IPS-NIHi7 (cell line): ENCODE data around the gene LAIR1.
A peak's percentile ranks its signal among the peaks of the same experiment; 100 is the strongest.

Experiments
- DNase-seq: peaks from one replicate; pipeline ENCODE4 v3.0.0; 2012; ENCODE audit warnings: mixed read lengths; ENCODE audit errors: extremely low spot score

The LAIR1 gene

DNA sequence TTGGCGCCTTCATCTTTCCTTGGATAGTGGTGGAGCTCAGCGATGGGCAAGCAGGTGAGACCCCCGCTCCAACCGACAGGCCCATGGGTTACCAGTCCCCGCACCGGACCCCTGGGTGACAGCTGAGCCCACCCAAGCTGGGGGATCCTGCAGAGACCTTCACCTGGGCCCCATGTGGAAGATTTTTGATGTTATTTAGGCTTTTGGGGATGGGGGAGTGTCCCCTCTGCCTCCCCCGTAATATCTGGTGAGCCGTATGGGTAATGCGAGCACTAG lies 46.8 kb downstream of the LAIR1 start:
- DNase-seq, result no peak

DNA sequence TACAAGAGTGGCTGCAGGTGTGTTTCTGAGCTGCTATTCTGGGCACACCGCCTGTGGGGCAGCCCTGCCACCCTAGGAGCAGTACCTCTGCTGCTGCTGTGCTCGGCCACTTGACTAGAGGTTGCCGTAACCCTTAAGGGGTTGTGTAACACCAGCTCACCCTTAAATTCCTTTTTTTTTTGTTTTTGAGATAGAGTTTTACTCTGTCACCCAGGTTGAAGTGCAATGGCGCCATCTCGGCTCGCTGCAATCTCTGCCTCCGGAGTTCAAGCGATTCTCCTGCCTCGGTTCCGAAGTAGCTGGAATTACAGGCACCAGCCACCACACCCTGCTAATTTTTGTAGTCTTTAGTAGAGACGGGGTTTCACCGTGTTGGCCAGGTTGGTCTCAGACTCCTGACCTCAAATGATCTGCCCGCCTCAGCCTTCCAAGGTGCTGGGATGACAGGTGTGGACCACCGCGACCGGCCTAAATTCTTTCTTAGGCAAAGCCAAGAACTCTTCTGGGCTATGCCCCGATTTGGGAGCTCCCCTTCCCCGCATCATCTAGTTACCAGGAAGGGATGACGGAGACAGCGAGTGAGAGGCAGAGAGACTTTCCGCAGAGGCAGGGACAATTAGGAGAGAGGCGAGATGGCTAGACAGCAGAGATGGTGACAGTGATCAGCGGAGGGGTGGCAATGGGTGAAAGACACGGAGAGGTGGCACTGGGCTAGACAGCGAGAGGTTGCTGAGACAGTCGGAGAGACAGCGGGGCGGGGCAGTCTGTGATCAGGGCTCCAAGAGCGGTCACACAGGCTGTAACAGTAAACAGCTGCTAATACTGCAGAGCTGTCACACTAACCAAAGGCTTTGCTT lies 47.4 kb downstream of the LAIR1 start:
- no peak for DNase-seq

DNA sequence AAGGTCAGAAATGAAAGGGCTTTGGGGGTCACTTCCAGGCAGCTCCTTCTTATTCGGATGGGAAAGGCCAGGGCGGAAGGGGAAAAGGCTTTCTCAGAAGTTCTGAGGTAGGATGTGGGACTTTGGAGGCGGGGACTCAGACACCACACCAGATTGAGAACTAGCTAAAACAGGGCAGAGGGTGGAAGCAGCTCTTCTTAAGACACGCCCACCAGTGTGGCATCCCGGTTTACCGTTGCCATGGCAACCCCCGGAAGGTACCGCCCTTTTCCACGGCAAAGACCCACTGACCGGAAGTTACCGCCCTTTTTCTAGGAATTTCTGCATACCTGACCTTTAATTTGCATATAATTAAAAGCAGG lies 48.0 kb downstream of the LAIR1 start:
- peak; percentile 65 for DNase-seq

DNA sequence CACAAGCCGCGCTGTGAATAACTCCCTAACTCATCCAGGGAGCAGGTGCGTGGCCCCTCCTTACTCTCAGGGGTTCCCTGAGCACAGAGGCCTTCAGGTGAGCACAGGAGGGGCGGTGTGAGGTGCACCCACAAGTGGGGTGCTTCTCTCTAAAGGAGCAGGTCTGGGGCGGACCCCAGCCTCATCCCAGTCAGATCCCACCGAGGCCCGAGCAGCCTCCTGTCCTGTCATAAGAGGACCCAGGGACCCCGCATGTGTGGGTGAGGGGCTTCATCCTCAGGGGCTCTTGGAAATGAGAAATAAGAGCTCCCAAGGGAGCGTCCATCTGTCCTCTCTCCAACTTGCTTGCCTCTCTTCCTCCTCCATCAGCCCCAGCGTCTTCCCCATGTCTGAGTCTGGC lies 48.8 kb downstream of the LAIR1 start:
- no peak for DNase-seq

DNA sequence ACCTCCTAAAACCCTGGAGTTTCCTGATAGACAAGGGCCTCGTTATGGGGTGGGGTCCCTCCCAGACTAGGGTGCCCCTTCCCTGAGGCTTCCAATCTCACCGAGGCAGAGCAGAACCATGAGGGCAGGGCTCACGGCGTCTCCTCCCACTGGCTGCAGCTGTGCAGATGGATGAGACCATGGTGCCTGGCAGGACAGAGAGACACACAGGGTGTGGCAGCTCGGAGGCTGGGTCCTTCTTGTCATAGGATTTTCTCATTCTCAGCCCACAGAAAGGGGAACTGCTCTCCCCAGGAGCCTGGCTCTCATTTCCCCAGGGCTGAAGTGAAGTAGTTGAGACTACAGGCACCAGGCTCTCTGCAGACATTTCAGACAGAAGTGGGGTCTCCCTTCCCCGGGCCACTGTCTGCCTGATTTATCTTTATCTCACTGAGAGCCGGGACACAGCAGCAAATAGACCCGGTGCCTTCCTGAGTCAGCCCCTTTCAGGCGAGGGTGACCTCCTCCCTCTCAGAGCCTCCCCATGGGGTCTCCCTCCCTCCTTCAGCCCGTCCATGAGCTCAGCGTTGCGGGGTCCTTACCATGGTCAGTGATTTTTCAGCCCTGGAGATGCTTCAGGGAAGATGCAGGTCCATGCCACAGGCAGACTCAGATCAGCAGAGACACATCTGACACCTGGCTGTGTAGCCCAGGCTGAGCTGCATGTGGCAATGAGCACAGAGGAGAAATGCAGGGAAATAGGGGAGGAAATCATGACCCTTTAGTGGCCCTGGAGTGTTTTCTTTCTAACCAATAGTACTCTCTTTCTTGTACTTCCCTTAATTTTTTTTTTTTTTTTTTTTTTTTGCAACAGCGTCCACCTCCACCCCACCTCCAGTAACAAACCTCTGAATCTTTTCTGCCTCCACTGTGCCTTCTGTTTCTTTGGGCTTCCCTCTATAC lies 52.0 kb downstream of the LAIR1 start, which contains the start of gene LILRA5:
LILRA5 (minus strand) TSS at position 731 of the 942 bp plus-strand sequence; CDS start at position 584, 147 bp downstream.
- no peak for DNase-seq

DNA sequence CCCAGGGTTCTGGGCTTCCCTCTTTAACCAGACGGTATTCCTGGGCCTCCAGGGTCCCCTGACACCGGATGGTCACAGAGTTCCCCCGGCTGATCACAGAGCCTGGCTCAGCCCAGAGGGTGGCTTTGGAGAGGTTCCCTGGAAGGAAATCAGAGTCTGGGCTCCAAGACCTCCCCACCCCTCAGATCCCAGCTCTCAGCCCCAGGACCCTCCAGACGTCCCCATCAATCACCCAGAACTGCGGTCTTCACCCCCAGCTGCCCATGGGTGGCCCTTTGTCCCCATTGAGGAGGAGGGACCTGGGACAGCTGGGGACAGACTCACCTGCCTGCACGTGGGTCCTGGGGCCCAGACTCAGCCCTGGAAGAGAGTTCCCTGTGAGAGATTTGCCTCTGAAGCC lies 52.7 kb downstream of the LAIR1 start:
- DNase-seq, result no peak

DNA sequence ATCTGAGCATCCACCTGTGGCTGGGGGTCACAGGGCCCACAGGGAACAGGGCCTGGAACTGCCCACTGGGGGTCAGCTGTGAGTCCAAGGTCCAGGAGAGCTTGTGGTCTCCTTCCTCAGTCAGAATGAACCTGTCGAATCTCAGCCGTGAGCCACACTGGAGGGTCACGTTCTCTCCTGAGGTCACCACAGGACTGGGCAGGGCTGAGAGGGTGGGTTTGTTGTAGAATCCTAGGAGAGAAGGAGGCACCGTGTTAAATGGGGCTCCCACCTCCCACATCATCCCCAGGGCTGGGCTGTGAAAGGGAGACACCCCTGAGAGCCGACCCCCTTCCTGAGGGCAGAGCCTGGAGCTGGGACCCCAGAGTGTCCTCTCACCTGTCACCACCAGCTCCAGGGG lies 53.2 kb downstream of the LAIR1 start:
- DNase-seq, result no peak

DNA sequence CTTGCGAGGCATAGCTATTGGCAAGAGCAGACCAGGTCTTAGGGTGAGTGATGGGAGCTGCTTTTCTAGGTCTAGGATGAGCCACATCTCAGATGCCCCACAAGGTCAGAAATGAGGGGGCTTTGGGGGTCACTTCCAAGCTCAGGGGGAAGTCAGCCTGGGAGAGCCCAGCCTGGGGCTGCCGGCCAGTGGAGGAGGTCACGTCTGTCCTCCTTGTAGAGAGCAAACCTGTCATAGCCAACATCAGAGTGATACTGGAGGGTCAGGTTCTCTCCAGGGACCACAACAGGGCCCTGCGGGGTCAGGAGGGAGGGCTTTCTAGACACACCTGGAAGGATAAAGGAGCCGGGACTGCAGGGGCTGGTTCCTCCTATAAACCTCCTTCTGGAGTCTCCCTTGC lies 54.2 kb downstream of the LAIR1 start:
- DNase-seq, result no peak

DNA sequence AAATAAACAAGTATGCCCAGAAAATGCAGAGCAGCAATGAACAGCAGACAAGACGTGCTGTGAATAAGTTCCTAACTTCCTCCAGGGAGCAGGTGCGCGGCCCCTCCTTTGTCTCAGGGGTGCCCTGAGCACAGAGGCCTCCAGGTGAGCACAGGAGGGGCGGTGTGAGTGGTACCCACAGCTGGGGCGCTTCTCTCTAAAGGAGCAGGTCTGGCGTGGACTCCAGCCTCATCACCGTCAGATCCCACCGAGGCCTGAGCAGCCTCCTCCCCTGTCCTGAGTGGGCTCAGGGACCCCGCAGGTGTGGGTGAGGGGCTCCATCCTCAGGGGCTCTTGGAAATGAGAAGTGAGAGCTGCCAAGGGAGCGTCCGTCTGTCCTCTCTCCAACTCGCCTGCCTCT lies 54.9 kb downstream of the LAIR1 start:
- DNase-seq, result no peak

DNA sequence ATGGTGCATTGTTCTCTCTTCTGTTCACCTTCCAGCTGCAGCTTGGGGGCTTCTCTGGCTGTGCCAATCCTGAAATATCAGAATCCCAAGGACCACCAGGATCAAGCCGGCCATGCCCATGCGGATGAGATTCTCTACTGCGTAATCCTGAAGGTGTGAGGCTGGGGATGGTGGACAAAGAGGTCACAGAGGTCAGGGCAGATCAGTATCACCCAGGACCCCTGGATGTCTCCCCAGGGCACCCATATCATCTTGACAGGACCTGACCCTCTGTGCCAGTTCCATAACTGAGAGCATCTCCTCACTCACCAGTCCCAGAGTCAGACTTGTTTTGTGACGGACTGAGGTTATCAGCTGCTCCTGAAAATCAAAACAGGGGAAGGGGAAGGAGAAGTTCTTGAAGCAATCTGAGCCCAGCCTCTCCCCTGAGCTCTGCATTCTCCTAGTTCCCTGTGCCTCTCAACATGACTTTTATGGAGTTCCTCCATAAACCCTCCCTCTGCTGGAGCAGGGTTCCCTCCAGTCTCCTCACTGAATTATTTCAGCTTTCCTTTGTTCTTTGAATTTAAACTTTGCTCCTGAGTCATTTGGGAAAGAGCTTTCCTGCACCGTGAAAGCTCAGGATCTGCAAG lies 57.2 kb downstream of the LAIR1 start:
- no peak for DNase-seq

DNA sequence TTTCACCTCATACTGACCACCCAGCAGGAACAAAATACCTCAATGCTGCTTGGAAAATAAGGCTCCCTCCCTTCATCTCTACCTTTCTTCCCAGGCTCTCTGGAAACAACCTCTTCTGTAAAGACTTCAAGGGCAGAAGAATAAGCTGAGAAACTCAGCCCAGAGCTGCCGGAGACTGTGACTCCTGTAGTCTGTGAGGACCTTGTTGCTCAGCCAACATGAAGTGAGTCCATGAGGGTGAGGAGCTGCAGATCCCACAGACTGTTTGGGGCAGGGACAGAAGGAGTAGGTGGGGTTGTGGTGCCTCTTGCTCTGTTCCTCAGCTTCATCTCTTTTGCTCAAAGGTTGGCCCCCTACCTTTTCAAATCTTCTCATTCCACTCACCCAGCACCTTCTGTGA lies 59.6 kb downstream of the LAIR1 start:
- no peak for DNase-seq

DNA sequence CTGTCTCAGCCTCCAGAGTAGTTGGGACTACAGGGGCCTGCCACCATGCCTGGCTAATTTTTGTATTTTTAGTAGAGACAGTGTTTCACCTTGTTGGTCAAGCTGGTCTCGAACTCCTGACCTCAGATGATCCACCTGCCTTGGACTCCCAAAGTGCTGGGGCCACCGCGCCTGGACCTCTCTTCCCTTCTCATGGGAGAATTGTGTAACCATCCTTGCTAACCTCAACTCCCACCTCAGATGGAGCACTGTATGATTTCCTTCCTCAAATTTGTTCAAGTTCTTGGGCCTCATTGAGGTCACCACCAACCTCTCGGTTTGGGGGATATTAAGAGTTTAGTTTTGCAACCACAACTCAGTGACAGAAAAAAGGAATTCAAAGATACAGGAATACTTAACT lies 62.5 kb downstream of the LAIR1 start:
- DNase-seq, result no peak
